ENCODE results near the gene JMJD7. TPM values are rescaled to one million over a fixed set of nuclear protein-coding genes. Genes with fewer than 3 reads are reported as not detected.

The JMJD7 gene
- total RNA-seq, 1 experiment from 2014 or later, result 11.7 TPM

- no peak for TF ChIP-seq CTCF (conservative IDR thresholded peaks at IDR 0.05)
- TF ChIP-seq EZH2 (IDR thresholded peaks at IDR 0.05; ENCODE audit: low read depth), result no peak
- Histone ChIP-seq H3F3A (ENCODE audit: insufficient read depth, low read depth) (no peaks in the 10 kb centered on the region), H3K4me1 (replicated peaks; ENCODE audit: insufficient read depth) (no peaks in the 10 kb centered on the region; the same call in 1 of the 2 replicates), H2AFZ (no peak overlapping the region), H3K27me3 (ENCODE audit: insufficient read depth, low read depth) (no peaks in the 10 kb centered on the region), H3K79me2 (ENCODE audit: low read depth) (no peaks in the 10 kb centered on the region), H3K4me2 (no peak overlapping the region), H3K4me3 (no peak overlapping the region), H3K9me3 (ENCODE audit: insufficient read depth, low read depth) (no peaks in the 10 kb centered on the region), H3K27ac (no peak overlapping the region), H3K9me2 (ENCODE audit: insufficient read depth) (no peaks in the 10 kb centered on the region), H3K36me3 (ENCODE audit: low read depth) (no peaks in the 10 kb centered on the region), H4K20me1 (ENCODE audit: insufficient read depth) (no peaks in the 10 kb centered on the region)
- no TSS peak for BruUV-seq (replicated peaks)
- intact Hi-C loops (cut with micrococcal nuclease; ENCODE audit: unreplicated experiment), result no loop called here
- CTCF ChIA-PET, result no interaction called here
- no peak for DNase-seq
- POLR2A ChIA-PET (ENCODE audit: unreplicated experiment), result no interaction called here
These were observed 16.9 kb downstream of the JMJD7 start for GRCh38 chr15:41844814-41845213.

- TF ChIP-seq CTCF (conservative IDR thresholded peaks at IDR 0.05), result no peak
- TF ChIP-seq EZH2 (IDR thresholded peaks at IDR 0.05; ENCODE audit: low read depth), result no peak
- Histone ChIP-seq H3K9me3 (ENCODE audit: insufficient read depth, low read depth) (no peaks in the 10 kb centered on the region), H3K27me3 (ENCODE audit: insufficient read depth, low read depth) (no peaks in the 10 kb centered on the region), H3K4me3 (no peak overlapping the region), H3K4me1 (replicated peaks; ENCODE audit: insufficient read depth) (no peaks in the 10 kb centered on the region), H3K79me2 (ENCODE audit: low read depth) (no peaks in the 10 kb centered on the region), H3K36me3 (ENCODE audit: low read depth) (no peaks in the 10 kb centered on the region), H3K4me2 (no peak overlapping the region), H3K27ac (no peak overlapping the region), H4K20me1 (ENCODE audit: insufficient read depth) (no peaks in the 10 kb centered on the region), H3F3A (ENCODE audit: insufficient read depth, low read depth) (no peaks in the 10 kb centered on the region), H2AFZ (no peak overlapping the region), H3K9me2 (ENCODE audit: insufficient read depth) (no peaks in the 10 kb centered on the region)
- no TSS peak for BruUV-seq (replicated peaks)
- CTCF ChIA-PET, result no interaction called here
- intact Hi-C loops (cut with micrococcal nuclease; ENCODE audit: unreplicated experiment), result no loop called here
- POLR2A ChIA-PET (ENCODE audit: unreplicated experiment), result no interaction called here
- DNase-seq, result no peak
These were observed 19.3 kb downstream of the JMJD7 start for GRCh38 chr15:41847206-41847605.

- CTCF ChIA-PET, result no interaction called here
- BruUV-seq (replicated peaks), result no TSS peak
- DNase-seq, result no peak
- no peaks in the 10 kb centered on the region for H4K20me1 ChIP-seq (ENCODE audit: insufficient read depth)
- H3K9me3 ChIP-seq (ENCODE audit: insufficient read depth, low read depth), result no peaks in the 10 kb centered on the region
- no peaks in the 10 kb centered on the region for H3F3A ChIP-seq (ENCODE audit: insufficient read depth, low read depth)
- no peaks in the 10 kb centered on the region for H3K9me2 ChIP-seq (ENCODE audit: insufficient read depth)
- H3K27me3 ChIP-seq (ENCODE audit: insufficient read depth, low read depth), result no peaks in the 10 kb centered on the region
- H3K79me2 ChIP-seq (ENCODE audit: low read depth), result no peaks in the 10 kb centered on the region
- H3K27ac ChIP-seq, result no peak overlapping the region
- no peaks in the 10 kb centered on the region for H3K36me3 ChIP-seq (ENCODE audit: low read depth)
- intact Hi-C loops (cut with micrococcal nuclease; ENCODE audit: unreplicated experiment), result no loop called here
- no peaks in the 10 kb centered on the region for H3K4me1 ChIP-seq (replicated peaks; ENCODE audit: insufficient read depth)
- no peak overlapping the region for H2AFZ ChIP-seq
- no peak overlapping the region for H3K4me3 ChIP-seq
- TF ChIP-seq EZH2 (IDR thresholded peaks at IDR 0.05; ENCODE audit: low read depth) (no peak), CTCF (conservative IDR thresholded peaks at IDR 0.05) (no peak)
- POLR2A ChIA-PET (ENCODE audit: unreplicated experiment), result no interaction called here
- no peak overlapping the region for H3K4me2 ChIP-seq
These were observed 20.1 kb downstream of the JMJD7 start for GRCh38 chr15:41847981-41848380.
